Measurements from ENCODE around the gene NDC80. TPM values are rescaled to one million over a fixed set of nuclear protein-coding genes. Genes with fewer than 3 reads are reported as not detected.
A peak's percentile ranks its signal among the peaks of the same experiment; 100 is the strongest.

Gene NDC80
- total and polyA plus RNA-seq, 9 of the 15 experiments (the other 6 are each of a cell fraction or from before 2014, with no cell fraction given) = 65.2 to 97.9 (median 83.3) TPM

GRCh38 chr18:2571200-2572170, at the start of gene NDC80, which contains the start of gene METTL4 (continued):
- TF ChIP-seq HDAC1 (IDR thresholded peaks at IDR 0.05) = peak in 1 of 2 experiments; percentile 88; a peak in 3 of 4 replicates
- TF ChIP-seq NCOR1 (IDR thresholded peaks at IDR 0.05) = peak; percentile 26; the same call in 1 of the 2 replicates
- no peak for TF ChIP-seq FOXJ3 (CRISPR knock-in tag; IDR thresholded peaks at IDR 0.05)
- TF ChIP-seq ID3 (CRISPR knock-in tag; IDR thresholded peaks at IDR 0.05) = no peak
- TF ChIP-seq ID3 (tag; IDR thresholded peaks at IDR 0.05) = peak; percentile 88
- peak; percentile 80 to 95; a peak in 3 of 4 replicates for TF ChIP-seq SIN3A (IDR thresholded peaks at IDR 0.05; ENCODE audit: borderline replicate concordance in 2 of 2, control insufficient read depth in 1 of 2, low read depth in 2 of 2, low read length in 2 of 2)
- no peak for TF ChIP-seq KLF6 (CRISPR knock-in tag; IDR thresholded peaks at IDR 0.05; ENCODE audit: borderline replicate concordance)
- TF ChIP-seq HMG20A (CRISPR knock-in tag; conservative IDR thresholded peaks at IDR 0.05) = no peak
- no peak for TF ChIP-seq CBX5 (IDR thresholded peaks at IDR 0.05; ENCODE audit: borderline replicate concordance, low read depth)
- peak in 1 of 2 experiments; percentile 57 for TF ChIP-seq AFF1 (IDR thresholded peaks at IDR 0.05; ENCODE audit: low read depth in 1 of 2, partially characterized antibody in 2 of 2)
- peak; percentile 94 for TF ChIP-seq CREB3 (tag; conservative IDR thresholded peaks at IDR 0.05; ENCODE audit: low read depth)
- TF ChIP-seq ZNF436 (CRISPR knock-in tag; IDR thresholded peaks at IDR 0.05) = no peak
- peak; percentile 67 for TF ChIP-seq E2F5 (CRISPR knock-in tag; IDR thresholded peaks at IDR 0.05)
- no peak for TF ChIP-seq ZZZ3 (IDR thresholded peaks at IDR 0.05)
- peak; percentile 99 for TF ChIP-seq ATF1 (CRISPR knock-in tag; IDR thresholded peaks at IDR 0.05)
- peak; percentile 100 for TF ChIP-seq ATF1 (tag; IDR thresholded peaks at IDR 0.05)
- TF ChIP-seq CHAMP1 (IDR thresholded peaks at IDR 0.05) = peak; percentile 93
- peak; percentile 50 to 55 for TF ChIP-seq FOXK2 (conservative IDR thresholded peaks at IDR 0.05 in 1 of 2, IDR thresholded peaks at IDR 0.05 in 1 of 2; ENCODE audit: low read depth in 2 of 2)

All from K562 (cell line).